IMR-90 (cell line): ENCODE measurements around the gene SIK3. TPM values are rescaled to one million over a fixed set of nuclear protein-coding genes. Genes with fewer than 3 reads are reported as not detected.

ENCODE experiments used
- ATAC-seq: fragments of 200-7000 bp; cut with Tn5 transposase; 2 replicates; pipeline ENCODE4 v1.9.1; 2020; ENCODE audit warnings: low read depth, mild to moderate bottlenecking, moderate library complexity
- BruUV-seq: library from RNA; stranded (reverse); fragments of 400-500 nt; replicated peaks from 2 replicates; lab custom pipeline; 2021; lab: Mats Ljungman, UMichigan
- CTCF ChIA-PET: fragments of 300-600 bp; formaldehyde crosslinking; extraction: SDS; loops from one replicate; lab custom pipeline; 2021; ENCODE audit warnings: antibody characterized with exemption; lab: Yijun Ruan, JAX
- POLR2A ChIA-PET: fragments of 300-600 bp; sonication (Branson Sonifier 250); formaldehyde crosslinking; loops from one replicate; lab custom pipeline; 2022; ENCODE audit warnings: antibody characterized with exemption; ENCODE audit not compliant: unreplicated experiment; lab: Charles Lee
- DNase-seq: peaks from one replicate; pipeline ENCODE4 v3.0.0; 2013
- H2AFZ ChIP-seq: replicated peaks from 2 replicates; pipeline ENCODE3; 2013; ENCODE audit warnings: low read length, mild to moderate bottlenecking; ENCODE audit not compliant: poor library complexity
- H2AK5ac ChIP-seq: 2 replicates; pipeline ENCODE4 v1.6.1; 2013; ENCODE audit warnings: low read depth, low read length, inconsistent platforms
- H2AK9ac ChIP-seq: replicated peaks from 2 replicates; pipeline ENCODE3; 2013; ENCODE audit warnings: mild to moderate bottlenecking, low read depth, low read length, moderate library complexity; ENCODE audit not compliant: poor library complexity
- H2BK120ac ChIP-seq: 2 replicates; pipeline ENCODE4 v1.6.1; 2013; ENCODE audit warnings: low read depth, low read length, inconsistent platforms
- H2BK15ac ChIP-seq: 3 replicates; pipeline ENCODE4 v1.6.1; 2013; ENCODE audit warnings: low read depth, low read length, inconsistent platforms
- H2BK20ac ChIP-seq: 2 replicates; pipeline ENCODE4 v1.6.1; 2013; ENCODE audit warnings: low read depth, mild to moderate bottlenecking, inconsistent platforms, low read length, moderate library complexity
- H2BK5ac ChIP-seq: 2 replicates; pipeline ENCODE4 v1.6.1; 2013; ENCODE audit warnings: mild to moderate bottlenecking, low read depth, low read length, inconsistent platforms; ENCODE audit not compliant: poor library complexity, severe bottlenecking
- H3K14ac ChIP-seq: replicated peaks from 2 replicates; pipeline ENCODE4 v1.6.1; 2013; ENCODE audit warnings: low read depth, low read length, inconsistent platforms
- H3K18ac ChIP-seq: 2 replicates; pipeline ENCODE4 v1.6.1; 2013; ENCODE audit warnings: low read depth, low read length, control low read depth
- H3K23ac ChIP-seq: 2 replicates; pipeline ENCODE4 v1.6.1; 2013; ENCODE audit warnings: low read depth, low read length, inconsistent platforms
- H3K27ac ChIP-seq: 2 replicates; pipeline ENCODE4 v1.5.1; 2013; ENCODE audit warnings: mild to moderate bottlenecking, control low read depth, low read length; ENCODE audit not compliant: insufficient read depth
- H3K27me3 ChIP-seq: 2 replicates; pipeline ENCODE4 v1.6.1; 2013; ENCODE audit warnings: low read length; ENCODE audit not compliant: control insufficient read depth, insufficient read depth
- H3K36me3 ChIP-seq: 2 replicates; pipeline ENCODE4 v1.6.1; 2013; ENCODE audit warnings: low read length, mixed read lengths; ENCODE audit not compliant: control insufficient read depth, insufficient read depth
- H3K4ac ChIP-seq: 2 replicates; pipeline ENCODE4 v1.6.1; 2013; ENCODE audit warnings: low read depth, low read length, inconsistent platforms
- H3K4me1 ChIP-seq: 2 replicates; pipeline ENCODE4 v1.6.1; 2013; ENCODE audit warnings: low read length, mixed read lengths; ENCODE audit not compliant: control insufficient read depth, insufficient read depth
- H3K4me2 ChIP-seq: 2 replicates; pipeline ENCODE4 v1.6.1; 2013; ENCODE audit warnings: low read depth, mild to moderate bottlenecking, control low read depth, low read length, moderate library complexity
- H3K4me3 ChIP-seq: 2 replicates; pipeline ENCODE4 v1.5.1; 2013; ENCODE audit warnings: low read depth, mild to moderate bottlenecking, control low read depth, low read length, moderate library complexity; ENCODE audit not compliant: insufficient read depth
- H3K56ac ChIP-seq: 2 replicates; pipeline ENCODE4 v1.6.1; 2013; ENCODE audit warnings: low read length, inconsistent platforms; ENCODE audit not compliant: insufficient read depth; ENCODE audit errors: extremely low read depth
- H3K79me1 ChIP-seq, 2 experiments: 2 replicates each; pipeline ENCODE4 v1.6.1; 2013; ENCODE audit warnings: low read length in 2 of 2, inconsistent platforms in 1 of 2, low read depth in 1 of 2
- H3K9ac ChIP-seq: 2 replicates; pipeline ENCODE4 v1.6.1; 2013; ENCODE audit warnings: low read depth, low read length, control low read depth
- H3K9me1 ChIP-seq: 2 replicates; pipeline ENCODE4 v1.6.1; 2013; ENCODE audit warnings: low read length, inconsistent platforms; ENCODE audit not compliant: insufficient read depth
- H3K9me3 ChIP-seq: 2 replicates; pipeline ENCODE4 v1.6.1; 2013; ENCODE audit warnings: low read length; ENCODE audit not compliant: control insufficient read depth, insufficient read depth
- H4K20me1 ChIP-seq: 2 replicates; pipeline ENCODE4 v1.6.1; 2013; ENCODE audit warnings: low read length, inconsistent platforms; ENCODE audit not compliant: insufficient read depth
- H4K5ac ChIP-seq: 2 replicates; pipeline ENCODE4 v1.6.1; 2013; ENCODE audit warnings: mild to moderate bottlenecking, low read depth, low read length, control low read depth
- H4K8ac ChIP-seq, 2 experiments: 2 replicates each; pipeline ENCODE4 v1.6.1; 2013; ENCODE audit warnings: low read depth in 2 of 2, low read length in 2 of 2, control low read depth in 1 of 2, inconsistent platforms in 1 of 2
- H4K91ac ChIP-seq: 2 replicates; pipeline ENCODE4 v1.6.1; 2013; ENCODE audit warnings: low read depth, low read length, inconsistent platforms; ENCODE audit not compliant: insufficient read depth
- BHLHE40 ChIP-seq: fragments of 150-350 bp; IDR thresholded peaks from 2 replicates; pipeline ENCODE4 v1.6.1; 2016; ENCODE audit warnings: mild to moderate bottlenecking, low read depth, low read length
- CEBPB ChIP-seq: IDR thresholded peaks from 2 replicates; pipeline ENCODE4 v1.6.1; 2012; ENCODE audit warnings: low read depth, low read length, improper control_type of control experiment
- CTCF ChIP-seq: conservative IDR thresholded peaks from 2 replicates; pipeline ENCODE4 v1.5.1; 2012; ENCODE audit warnings: mild to moderate bottlenecking, low read depth, low read length, improper control_type of control experiment
- NFE2L2 ChIP-seq: fragments of 150-350 bp; IDR thresholded peaks from 2 replicates; pipeline ENCODE4 v1.6.1; 2016; ENCODE audit warnings: low read depth, mild to moderate bottlenecking, low read length
- POLR2A ChIP-seq: IDR thresholded peaks from 2 replicates; pipeline ENCODE4 v1.6.1; 2012; ENCODE audit warnings: mild to moderate bottlenecking, low read depth, low read length
- RFX5 ChIP-seq: IDR thresholded peaks from 2 replicates; pipeline ENCODE4 v1.8.0; 2012; ENCODE audit warnings: low read depth, mild to moderate bottlenecking, low read length, moderate library complexity
- SMC3 ChIP-seq: fragments of 150-350 bp; IDR thresholded peaks from 2 replicates; pipeline ENCODE4 v1.6.1; 2016; ENCODE audit warnings: low read depth, mild to moderate bottlenecking, antibody characterized with exemption, low read length, moderate library complexity
- USF2 ChIP-seq: fragments of 150-350 bp; IDR thresholded peaks from 2 replicates; pipeline ENCODE4 v1.6.1; 2017; ENCODE audit warnings: mild to moderate bottlenecking, antibody characterized with exemption, low read length, low read depth
- WGBS, 2 experiments: methylation state at CpG; one replicate each; pipeline versions ENCODE4 v1.1.5 to v1.1.7; 2013; ENCODE audit warnings: missing lambda C conversion rate in 2 of 2; ENCODE audit not compliant: insufficient read length in 1 of 2; ENCODE audit errors: extremely low coverage in 2 of 2; 5-methylcytosine and 5-hydroxymethylcytosine counted together
- dilution Hi-C: fragments of 300-500 bp; cut with HindIII; formaldehyde crosslinking; loops from one replicate; pipeline ENCODE4 v1.14.3; 2018; ENCODE audit warnings: low sequenced_read_pairs; ENCODE audit not compliant: unreplicated experiment
- in situ Hi-C: fragments of 300-500 bp; cut with MboI; formaldehyde crosslinking; loops from 3 replicates; pipeline ENCODE4 v1.14.3; 2019; ENCODE audit warnings: low sequenced_read_pairs, inconsistent platforms, mixed read lengths
- intact Hi-C: fragments of 100-400 bp; cut with micrococcal nuclease; formaldehyde crosslinking; loops from 2 replicates; pipeline ENCODE4 v1.10.0; 2022
- polyA plus RNA-seq, 3 experiments: library from polyadenylated mRNA; depleted of rRNA; stranded (reverse); fragments of >200 nt; gene quantifications; 2 replicates each; pipeline ENCODE4 v1.2.3, GENCODE V29; 2012; ENCODE audit warnings: low replicate concordance in 1 of 3
- total RNA-seq: library from RNA; depleted of rRNA; stranded (reverse); fragments of >200 nt; gene quantifications from 2 replicates; pipeline ENCODE4 v1.2.3, GENCODE V29; 2012

Gene SIK3
- total and polyA plus RNA-seq, 2 of the 4 experiments (the other 2 are of a cell fraction), result 8.2 to 9.1 TPM

GRCh38 chr11:117089685-117090084 is 8.5 kb downstream of the SIK3 start:
- no peak overlapping the region for H3K23ac ChIP-seq
- no peak overlapping the region for H3K56ac ChIP-seq
- no peaks in the 10 kb centered on the region; the same call in 1 of the 2 replicates for H3K36me3 ChIP-seq
- no peak for ATAC-seq
- no peak overlapping the region for H4K91ac ChIP-seq
- no peak overlapping the region for H3K9ac ChIP-seq
- H3K9me1 ChIP-seq, result no peaks in the 10 kb centered on the region
- no peak overlapping the region for H4K5ac ChIP-seq
- H3K79me1 ChIP-seq, result peaks cover 15 to 55% of the 10 kb centered on the region in 2 experiments
- no peak overlapping the region for H2BK20ac ChIP-seq
- no peak overlapping the region for H3K27ac ChIP-seq
- H2AK9ac ChIP-seq, result no peak overlapping the region
- POLR2A ChIA-PET, result no interaction called here
- no peaks in the 10 kb centered on the region for H3K9me3 ChIP-seq
- CTCF ChIA-PET, result interaction anchor here (0.7 kb wide), 1 partner anchor 299 kb away, joined by 3 read pairs; no protein-coding TSS in a partner anchor
- peaks cover 52% of the 10 kb centered on the region for H4K20me1 ChIP-seq
- H3K4me3 ChIP-seq, result no peak overlapping the region
- no peak overlapping the region for H4K8ac ChIP-seq
- H3K4me1 ChIP-seq, result peaks cover 5% of the 10 kb centered on the region
- in situ Hi-C loops (no loop called here), dilution Hi-C loops (no loop called here), intact Hi-C loops (no loop called here)
- H2BK15ac ChIP-seq, result no peak overlapping the region
- no peak for DNase-seq
- no peak overlapping the region for H2BK5ac ChIP-seq
- no peak overlapping the region for H2BK120ac ChIP-seq
- H3K4me2 ChIP-seq, result no peak overlapping the region
- no peak overlapping the region for H2AK5ac ChIP-seq
- 100% methylated on average over 3 of the region's 7 CpGs; no CpG with 5 or more reads in 1 of the 2 experiments for WGBS, 2 experiments
- no peak overlapping the region for H3K18ac ChIP-seq
- BruUV-seq, result no TSS peak
- H3K14ac ChIP-seq, result no peak overlapping the region
- no peak overlapping the region for H3K4ac ChIP-seq
- TF ChIP-seq BHLHE40 (no peak), SMC3 (no peak), RFX5 (no peak), NFE2L2 (no peak), CTCF (no peak), CEBPB (no peak), USF2 (no peak), POLR2A (no peak)
- no peak overlapping the region for H2AFZ ChIP-seq
- H3K27me3 ChIP-seq, result no peaks in the 10 kb centered on the region
